Coronary artery (tissue), 2 donors: ENCODE data around the gene TRAF2.

Experiments
- DNase-seq: peaks from one replicate; pipeline ENCODE4 v3.0.0-alpha.2; 2017; ENCODE audit warnings: low spot score
- H3K27ac ChIP-seq, 2 donors: fragments of 200-600 bp; sonication (generic); one replicate each; pipeline ENCODE4 v1.5.1; 2016 to 2019
- H3K4me3 ChIP-seq: fragments of 200-600 bp; sonication (generic); 2 replicates; pipeline ENCODE4 v1.5.1; 2016; ENCODE audit warnings: mild to moderate bottlenecking, moderate library complexity
- CTCF ChIP-seq: fragments of 200-600 bp; sonication (generic); IDR thresholded peaks from one replicate; pipeline ENCODE4 v1.5.1; 2019; ENCODE audit warnings: antibody characterized with exemption

TRAF2 gene

GRCh38 chr9:136955943-136956335 is 69.6 kb downstream of the TRAF2 start:
- no peak overlapping the region for H3K27ac ChIP-seq
- TF ChIP-seq CTCF: no peak
- no peak for DNase-seq
- H3K4me3 ChIP-seq: no peak overlapping the region

GRCh38 chr9:136956604-136957003 is 70.3 kb downstream of the TRAF2 start:
- no peak for DNase-seq
- no peak for TF ChIP-seq CTCF
- Histone ChIP-seq H3K27ac (no peak overlapping the region), H3K4me3 (no peak overlapping the region)

- H3K27ac ChIP-seq: no peak overlapping the region
- TF ChIP-seq CTCF: no peak
- DNase-seq: no peak
- no peak overlapping the region for H3K4me3 ChIP-seq
Measured at GRCh38 chr9:136957461-136957860, 71.1 kb downstream of the TRAF2 start.

GRCh38 chr9:136957901-136958300 is 71.6 kb downstream of the TRAF2 start:
- no peak for DNase-seq
- TF ChIP-seq CTCF: no peak
- Histone ChIP-seq H3K4me3 (no peak overlapping the region), H3K27ac (no peak overlapping the region)

GRCh38 chr9:136958473-136958872 is 72.2 kb downstream of the TRAF2 start:
- no peak for TF ChIP-seq CTCF
- H3K4me3 ChIP-seq: no peak overlapping the region
- H3K27ac ChIP-seq: no peak overlapping the region
- DNase-seq: no peak

- no peak for TF ChIP-seq CTCF
- no peak overlapping the region for H3K27ac ChIP-seq
- DNase-seq: no peak
- H3K4me3 ChIP-seq: no peak overlapping the region
Measured at GRCh38 chr9:136958898-136959850, 72.9 kb downstream of the TRAF2 start.
